Activated CD8-positive, alpha-beta memory T cell treated with anti-CD3 and anti-CD28 coated beads for 36 hours (primary cell): ENCODE measurements around the gene RSPH6A. TPM values are rescaled to one million over a fixed set of nuclear protein-coding genes. Genes with fewer than 3 reads are reported as not detected.

Experiments
- total RNA-seq, 2 experiments: library from RNA; stranded (reverse); gene quantifications; one replicate each; pipeline ENCODE4 v1.2.3, GENCODE V29; 2021

RSPH6A gene
- total RNA-seq, 2 experiments from 2014 or later, result 0.17 to 0.23 TPM

Other genes with a start within 250 kb of the RSPH6A start
- 10 to 100 TPM; 14.0 to 14.5 TPM for gene OPA3, start 230.5 kb downstream of the RSPH6A start, total RNA-seq
- gene GPR4, start 213.1 kb downstream of the RSPH6A start, total RNA-seq, result not detected
- gene EML2, start 175.9 kb downstream of the RSPH6A start, total RNA-seq, result 100 to 1,000 TPM; 121 to 122 TPM
- gene GIPR, start 147.1 kb downstream of the RSPH6A start, total RNA-seq, result 1 to 10 TPM; 2.4 to 2.8 TPM
- gene SNRPD2, start 123.4 kb downstream of the RSPH6A start, total RNA-seq, result 100 to 1,000 TPM; 777 to 805 TPM
- 10 to 100 TPM; 17.9 to 20.1 TPM for gene QPCTL, start 122.6 kb downstream of the RSPH6A start, total RNA-seq
- 10 to 100 TPM; 26.5 to 30.4 TPM for gene FBXO46, start 84.4 kb downstream of the RSPH6A start, total RNA-seq
- gene MEIOSIN, start 81.9 kb downstream of the RSPH6A start, total RNA-seq, result under 1 TPM; 0.08 to 0.11 TPM
- 1 to 10 TPM; 2.0 to 2.5 TPM for gene SIX5, start 46.1 kb downstream of the RSPH6A start, total RNA-seq
- gene DMPK, start 32.8 kb downstream of the RSPH6A start, total RNA-seq, result 10 to 100 TPM; 19.0 to 22.2 TPM
- gene DMWD, start 22.5 kb downstream of the RSPH6A start, total RNA-seq, result 10 to 100 TPM; 55.3 to 56.3 TPM
- 100 to 1,000 TPM; 117 to 124 TPM for gene SYMPK, start 47.8 kb upstream of the RSPH6A start, total RNA-seq
- under 1 TPM; 0.52 to 0.74 TPM for gene FOXA3, start 49.0 kb upstream of the RSPH6A start, total RNA-seq
- gene IRF2BP1, start 70.8 kb upstream of the RSPH6A start, total RNA-seq, result 10 to 100 TPM; 14.6 to 16.1 TPM
- gene MYPOP, start 87.3 kb upstream of the RSPH6A start, total RNA-seq, result 1 to 10 TPM; 5.9 to 6.0 TPM
- gene NANOS2, start 99.5 kb upstream of the RSPH6A start, total RNA-seq, result not detected
- gene NOVA2, start 158.6 kb upstream of the RSPH6A start, total RNA-seq, result not detected
- gene CCDC61, start 180.2 kb upstream of the RSPH6A start, total RNA-seq, result 10 to 100 TPM; 24.1 to 25.4 TPM
- gene PGLYRP1, start 207.7 kb upstream of the RSPH6A start, total RNA-seq, result not detected
- not detected for gene IGFL4, start 225.7 kb upstream of the RSPH6A start, total RNA-seq